ENCODE results near the gene SPR. TPM values are rescaled to one million over a fixed set of nuclear protein-coding genes. Genes with fewer than 3 reads are reported as not detected.
A peak's percentile ranks its signal among the peaks of the same experiment; 100 is the strongest.

The SPR gene
- total and polyA plus RNA-seq, 2 donors (not counting 3 experiments of a cell fraction or from before 2014, with no cell fraction given), result 22.0 to 27.6 TPM

DNA sequence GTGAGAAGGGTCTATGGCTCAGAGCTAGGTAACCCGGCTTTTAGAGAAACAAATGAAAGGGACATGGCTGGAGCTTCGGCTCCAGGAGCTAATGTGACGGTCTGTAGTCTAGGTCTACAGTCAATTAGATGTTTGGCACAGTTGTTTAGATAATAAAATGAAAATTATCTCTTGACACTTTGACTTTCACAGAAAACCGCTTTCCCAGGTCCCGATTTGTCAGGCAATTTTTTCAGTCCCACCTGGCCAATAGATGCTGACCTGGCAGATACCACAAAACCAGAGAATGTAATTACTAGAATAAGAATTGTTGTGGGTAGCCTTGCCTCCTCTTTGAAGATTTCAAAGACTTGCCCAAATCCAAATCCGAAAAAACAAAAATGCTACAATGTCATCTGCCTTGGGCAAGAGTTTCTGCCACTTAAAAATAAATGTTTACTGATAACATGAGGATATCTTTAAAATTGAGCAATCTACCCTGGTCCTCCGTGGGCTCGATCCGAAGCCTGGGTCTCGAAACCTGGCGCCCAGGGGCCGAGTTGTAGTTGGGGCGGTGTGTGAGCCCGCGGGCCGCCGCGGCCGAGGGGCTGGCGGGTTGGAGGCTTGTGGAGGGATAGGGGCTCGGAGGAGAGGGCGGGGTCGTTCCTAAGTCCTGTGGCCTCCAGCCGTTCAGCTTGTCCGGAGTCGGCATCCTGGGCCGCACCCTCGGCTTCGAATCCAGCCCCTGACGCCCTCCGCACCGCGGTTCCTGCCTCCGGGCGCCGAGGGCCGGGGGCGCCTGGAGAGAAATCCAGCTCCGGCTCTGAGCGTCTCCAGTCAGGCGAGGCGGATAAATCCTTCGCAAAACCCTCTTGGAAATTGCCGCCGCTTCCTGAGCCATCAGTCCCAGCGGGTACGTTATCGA lies 32.5 kb downstream of the SPR start:
- Histone ChIP-seq H3K4me2 (ENCODE audit: insufficient read depth, low read length) (peak overlapping the region; percentile 18), H3K27me3 (ENCODE audit: control insufficient read depth in 2 of 2, insufficient read depth in 2 of 2, low read length in 2 of 2) (peaks cover 86 to 98% of the 10 kb centered on the region in 2 experiments), H3K36me3 (ENCODE audit: control insufficient read depth in 2 of 2, extremely low read depth in 1 of 2, insufficient read depth in 2 of 2, low read length in 2 of 2) (no peaks in the 10 kb centered on the region), H3K4me1 (ENCODE audit: control insufficient read depth, extremely low read depth, insufficient read depth, low read length) (peaks cover 11% of the 10 kb centered on the region), H2AFZ (ENCODE audit: low read depth, low read length) (no peak overlapping the region), H3K79me2 (ENCODE audit: control insufficient read depth, insufficient read depth, low read length) (no peaks in the 10 kb centered on the region), H3K27ac (ENCODE audit: insufficient read depth, low read depth, low read length) (no peak overlapping the region), H3K9me1 (replicated peaks; ENCODE audit: control insufficient read depth, extremely low read depth, insufficient read depth, low read length) (no peaks in the 10 kb centered on the region), H3K9me3 (replicated peaks; ENCODE audit: control insufficient read depth, insufficient read depth, low read length) (peaks cover 4% of the 10 kb centered on the region), H3K9ac (replicated peaks; ENCODE audit: extremely low read depth, insufficient read depth, low read length) (no peak overlapping the region), H4K20me1 (replicated peaks; ENCODE audit: control insufficient read depth, extremely low read depth, insufficient read depth, low read length) (no peaks in the 10 kb centered on the region), H3K4me3 (replicated peaks in 1 of 3; ENCODE audit: insufficient read depth in 1 of 3, low read depth in 1 of 3, low read length in 3 of 3) (no peak overlapping the region)
- DNase-seq (ENCODE audit: low read depth, low spot score) (no peak), FAIRE-seq (no peak)
- ChIA-PET CTCF (interaction anchor here (1.2 kb wide), 1 partner anchor 27 kb away, joined by 4 read pairs; no protein-coding TSS in a partner anchor), POLR2A (no interaction called here)
- BruUV-seq (replicated peaks), result no TSS peak
- intact Hi-C loops (cut with micrococcal nuclease), result loop anchor here (2.0 kb wide), 1 partner anchor 33 kb away; the partner anchor contains the start of gene SPR
- dilution Hi-C loops (cut with MboI; ENCODE audit: extremely low pct_ligation_motif_present, low sequenced_read_pairs), result no loop called here
- TF ChIP-seq EZH2 (IDR thresholded peaks at IDR 0.05; ENCODE audit: borderline replicate concordance, low read depth, low read length, severe bottlenecking) (peak; percentile 99), JUN (IDR thresholded peaks at IDR 0.05; ENCODE audit: borderline replicate concordance, insufficient read depth, insufficient read length, low read depth) (no peak)
- TF ChIP-seq, protein P1, sequence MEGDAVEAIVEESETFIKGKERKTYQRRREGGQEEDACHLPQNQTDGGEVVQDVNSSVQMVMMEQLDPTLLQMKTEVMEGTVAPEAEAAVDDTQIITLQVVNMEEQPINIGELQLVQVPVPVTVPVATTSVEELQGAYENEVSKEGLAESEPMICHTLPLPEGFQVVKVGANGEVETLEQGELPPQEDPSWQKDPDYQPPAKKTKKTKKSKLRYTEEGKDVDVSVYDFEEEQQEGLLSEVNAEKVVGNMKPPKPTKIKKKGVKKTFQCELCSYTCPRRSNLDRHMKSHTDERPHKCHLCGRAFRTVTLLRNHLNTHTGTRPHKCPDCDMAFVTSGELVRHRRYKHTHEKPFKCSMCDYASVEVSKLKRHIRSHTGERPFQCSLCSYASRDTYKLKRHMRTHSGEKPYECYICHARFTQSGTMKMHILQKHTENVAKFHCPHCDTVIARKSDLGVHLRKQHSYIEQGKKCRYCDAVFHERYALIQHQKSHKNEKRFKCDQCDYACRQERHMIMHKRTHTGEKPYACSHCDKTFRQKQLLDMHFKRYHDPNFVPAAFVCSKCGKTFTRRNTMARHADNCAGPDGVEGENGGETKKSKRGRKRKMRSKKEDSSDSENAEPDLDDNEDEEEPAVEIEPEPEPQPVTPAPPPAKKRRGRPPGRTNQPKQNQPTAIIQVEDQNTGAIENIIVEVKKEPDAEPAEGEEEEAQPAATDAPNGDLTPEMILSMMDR (IDR thresholded peaks at IDR 0.05; ENCODE audit: extremely low read depth in 1 of 2, insufficient read depth in 1 of 2, low read depth in 1 of 2, low read length in 2 of 2), result no peak
